Left kidney (tissue), 2 donors: Measurements from ENCODE around the gene RBM48. TPM values are rescaled to one million over a fixed set of nuclear protein-coding genes. Genes with fewer than 3 reads are reported as not detected.
"Not testable (repeated sequence)": the region's sequence is repeated elsewhere in the genome, so short reads cannot be mapped to it uniquely, and the experiment has no call there.

ENCODE experiments used
- DNase-seq: peaks from one replicate; pipeline ENCODE4 v3.0.0-alpha.2; 2013
- polyA plus RNA-seq: library from polyadenylated mRNA; unstranded; fragments of 120-200 nt; gene quantifications from one replicate; pipeline ENCODE4 v1.2.1, GENCODE V29; 2013; ENCODE audit not compliant: insufficient read length

The RBM48 gene
- polyA plus RNA-seq, 1 donor: 20.3 TPM

- no peak for DNase-seq
These were observed 6.0 kb downstream of the RBM48 start for GRCh38 chr7:92534572-92534971.

DNA sequence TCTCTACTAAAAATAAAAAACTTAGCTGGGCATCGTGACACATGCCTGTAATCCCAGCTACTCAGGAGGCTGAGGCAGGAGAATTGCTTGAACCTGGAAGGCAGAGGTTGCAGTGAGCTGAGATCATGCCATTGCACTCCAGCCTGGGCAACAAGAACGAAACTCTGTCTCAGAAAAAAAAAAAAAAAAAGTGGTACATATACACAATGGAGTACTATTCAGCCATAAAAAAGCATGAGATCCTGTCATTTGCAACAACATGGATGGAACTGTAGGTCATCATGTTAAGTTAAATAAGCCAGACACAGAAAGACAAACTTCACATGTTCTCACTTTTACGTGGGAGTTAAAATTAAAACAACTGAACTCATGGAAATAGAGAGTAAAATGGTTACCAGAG is 14.9 kb downstream of the RBM48 start:
- not testable (repeated sequence) for DNase-seq

GRCh38 chr7:92545116-92545515 is 16.5 kb downstream of the RBM48 start:
- DNase-seq: not testable (repeated sequence)

GRCh38 chr7:92546856-92547497 is 18.4 kb downstream of the RBM48 start:
- no peak for DNase-seq

- no peak for DNase-seq
These were observed 19.0 kb downstream of the RBM48 start for GRCh38 chr7:92547579-92547978.

GRCh38 chr7:92550194-92550593 is 21.6 kb downstream of the RBM48 start:
- no peak for DNase-seq

DNA sequence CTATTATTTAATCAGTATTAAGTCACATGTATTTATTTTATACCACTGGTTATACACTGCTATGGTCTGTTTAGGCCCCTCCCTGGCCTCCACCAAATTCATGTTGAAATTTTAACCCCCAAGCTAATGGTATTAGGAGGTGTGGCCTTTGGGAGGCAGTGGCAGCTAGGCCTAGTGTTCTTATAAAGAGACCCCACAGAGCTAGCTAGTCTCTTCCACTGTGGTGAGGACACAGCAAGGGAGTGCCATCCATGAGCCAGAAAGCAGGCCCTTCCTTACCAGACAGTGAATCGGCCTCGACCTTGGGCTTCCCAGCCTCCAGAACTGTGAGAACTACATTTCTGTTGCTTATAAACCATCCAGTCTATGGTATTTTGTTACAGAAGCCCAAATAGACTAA is 28.7 kb downstream of the RBM48 start:
- no peak for DNase-seq

GRCh38 chr7:92557808-92558362 is 29.3 kb downstream of the RBM48 start:
- no peak for DNase-seq

- no peak for DNase-seq
These were observed 32.0 kb downstream of the RBM48 start for GRCh38 chr7:92560602-92561001.

- DNase-seq: no peak
These were observed 34.8 kb downstream of the RBM48 start for GRCh38 chr7:92563345-92563744.

DNA sequence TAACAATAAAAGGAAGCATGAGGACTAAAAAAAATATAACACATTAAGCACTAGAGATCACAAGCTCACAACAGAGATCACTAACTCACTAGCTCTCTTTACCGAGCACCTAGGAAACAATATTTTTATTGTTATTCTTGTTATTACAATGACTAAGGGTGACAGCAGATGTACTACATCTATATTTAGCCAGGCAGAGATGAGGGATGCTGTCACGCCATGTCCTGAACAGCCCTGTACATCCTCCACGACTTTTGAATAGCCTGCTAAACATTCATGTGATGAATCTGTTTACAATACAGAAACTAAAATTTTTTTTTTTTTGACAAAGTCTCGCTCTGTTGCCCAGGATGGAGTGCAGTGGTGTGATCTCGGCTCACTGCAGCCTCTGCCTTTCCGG is 38.9 kb downstream of the RBM48 start:
- DNase-seq: no peak

DNA sequence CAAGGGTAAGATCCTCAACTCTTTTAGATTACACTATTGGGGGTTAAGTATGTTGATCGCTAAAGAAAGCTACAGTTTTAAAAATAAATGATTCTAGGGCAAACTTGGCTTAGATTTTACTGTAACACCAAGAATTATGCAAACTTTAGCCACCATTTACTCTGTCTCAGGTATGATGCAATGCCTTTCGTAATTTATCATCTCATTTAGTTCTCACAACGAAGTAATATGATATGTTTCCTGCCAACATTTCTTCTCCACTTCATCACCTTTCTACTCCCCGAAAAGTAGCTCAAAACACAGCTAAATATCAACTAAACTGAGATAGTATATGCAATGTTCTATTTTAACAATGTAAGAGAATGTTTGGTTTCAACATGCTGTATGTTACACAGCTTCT is 40.5 kb downstream of the RBM48 start:
- DNase-seq: no peak

DNA sequence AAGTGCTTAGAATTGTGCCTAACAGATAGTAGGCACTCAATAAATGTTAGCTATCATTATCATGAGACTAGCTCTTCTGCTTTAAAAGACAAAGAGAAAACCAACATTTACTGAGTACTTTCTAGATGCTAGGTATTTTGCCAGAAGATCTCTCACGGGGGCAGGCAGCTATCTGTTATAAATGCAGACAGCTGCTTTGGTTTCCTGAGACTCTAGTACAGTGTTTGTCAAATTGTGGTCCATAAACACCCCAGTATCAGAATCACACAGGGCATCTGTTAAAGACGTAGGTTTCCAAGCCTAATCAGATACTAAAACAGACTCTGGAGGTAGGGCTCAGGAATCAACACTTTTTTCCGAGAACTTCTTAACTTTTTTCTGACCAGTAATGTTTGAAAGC is 47.7 kb downstream of the RBM48 start:
- no peak for DNase-seq

- DNase-seq: no peak
These were observed 54.4 kb downstream of the RBM48 start for GRCh38 chr7:92582948-92583347.

- DNase-seq: no peak
These were observed 56.4 kb downstream of the RBM48 start for GRCh38 chr7:92584953-92585352.

DNA sequence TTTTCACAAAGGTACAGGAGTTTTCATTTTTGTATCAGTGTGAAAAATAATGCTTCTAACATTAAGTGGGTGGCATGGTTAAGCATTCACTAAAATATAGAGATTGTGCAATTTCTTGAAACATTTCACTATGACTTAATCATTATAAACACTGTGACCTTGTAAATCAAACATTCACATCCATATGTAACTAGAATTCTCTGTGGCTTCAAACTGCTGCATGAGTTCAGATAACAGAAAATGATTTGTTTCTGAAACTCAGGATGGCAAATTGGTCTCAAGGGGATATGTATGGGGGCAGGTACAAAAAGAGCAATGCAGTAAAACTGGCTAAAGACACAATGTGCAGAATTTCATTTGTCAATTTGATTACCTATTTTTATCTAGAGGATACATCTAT is 57.8 kb downstream of the RBM48 start:
- no peak for DNase-seq

DNA sequence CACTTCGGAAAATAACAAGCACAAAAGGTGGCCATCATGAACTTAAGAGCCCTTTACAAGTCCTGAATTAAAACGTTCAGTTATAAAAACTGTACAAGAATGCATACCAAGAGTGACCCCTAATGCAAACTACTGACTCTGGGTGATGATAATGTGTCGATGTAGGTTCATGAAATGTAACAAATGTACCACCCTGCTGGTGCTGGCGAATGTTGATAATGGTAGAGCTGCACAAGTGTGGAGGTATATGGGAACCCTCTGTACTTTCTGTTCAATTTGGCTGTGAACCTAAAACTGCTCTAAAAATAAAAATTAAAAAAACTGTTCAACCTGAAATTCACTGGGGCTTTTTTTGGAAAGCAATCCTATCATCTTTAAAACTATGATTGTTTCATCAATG is 58.2 kb downstream of the RBM48 start:
- DNase-seq: no peak

Other genes starting within 250 kb of the RBM48 start
- 68.7 TPM for gene GATAD1, start 81.3 kb upstream of the RBM48 start, polyA plus RNA-seq
- 2.7 TPM for gene ERVW-1, start 50.8 kb upstream of the RBM48 start, polyA plus RNA-seq
- 66.7 TPM for gene PEX1, start 275 bp upstream of the RBM48 start, polyA plus RNA-seq
- 58.3 TPM for gene FAM133B, start 61.6 kb downstream of the RBM48 start, polyA plus RNA-seq